22Rv1 (cell line): ENCODE results near the gene VSIG8.

Source experiments
- ZFX ChIP-seq: fragments of 450-650 bp; IDR thresholded peaks from 2 replicates; pipeline ENCODE4 v1.6.1; 2017; ENCODE audit warnings: antibody characterized with exemption, borderline replicate concordance
- TF ChIP-seq, protein P1 (sequence below): fragments of 450-650 bp; IDR thresholded peaks from 2 replicates; pipeline ENCODE4 v1.5.1; 2017; ENCODE audit warnings: mild to moderate bottlenecking

- TF ChIP-seq, protein P1, sequence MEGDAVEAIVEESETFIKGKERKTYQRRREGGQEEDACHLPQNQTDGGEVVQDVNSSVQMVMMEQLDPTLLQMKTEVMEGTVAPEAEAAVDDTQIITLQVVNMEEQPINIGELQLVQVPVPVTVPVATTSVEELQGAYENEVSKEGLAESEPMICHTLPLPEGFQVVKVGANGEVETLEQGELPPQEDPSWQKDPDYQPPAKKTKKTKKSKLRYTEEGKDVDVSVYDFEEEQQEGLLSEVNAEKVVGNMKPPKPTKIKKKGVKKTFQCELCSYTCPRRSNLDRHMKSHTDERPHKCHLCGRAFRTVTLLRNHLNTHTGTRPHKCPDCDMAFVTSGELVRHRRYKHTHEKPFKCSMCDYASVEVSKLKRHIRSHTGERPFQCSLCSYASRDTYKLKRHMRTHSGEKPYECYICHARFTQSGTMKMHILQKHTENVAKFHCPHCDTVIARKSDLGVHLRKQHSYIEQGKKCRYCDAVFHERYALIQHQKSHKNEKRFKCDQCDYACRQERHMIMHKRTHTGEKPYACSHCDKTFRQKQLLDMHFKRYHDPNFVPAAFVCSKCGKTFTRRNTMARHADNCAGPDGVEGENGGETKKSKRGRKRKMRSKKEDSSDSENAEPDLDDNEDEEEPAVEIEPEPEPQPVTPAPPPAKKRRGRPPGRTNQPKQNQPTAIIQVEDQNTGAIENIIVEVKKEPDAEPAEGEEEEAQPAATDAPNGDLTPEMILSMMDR: no peak
- no peak for TF ChIP-seq ZFX
Measured at GRCh38 chr1:159908031-159908940, 45.8 kb upstream of the VSIG8 start.
